Lower leg skin (tissue), 4 donors: ENCODE data around the gene KRT34. TPM values are rescaled to one million over a fixed set of nuclear protein-coding genes. Genes with fewer than 3 reads are reported as not detected.
A peak's percentile ranks its signal among the peaks of the same experiment; 100 is the strongest.

Experiments used
- DNase-seq, 2 donors: peaks; one replicate each; pipeline ENCODE4 v3.0.0-alpha.2; 2019; ENCODE audit warnings: low spot score in 2 of 2
- H3K4me3 ChIP-seq: fragments of 200-600 bp; sonication (generic); 2 replicates; pipeline ENCODE4 v1.5.1; 2017; ENCODE audit warnings: mild to moderate bottlenecking, low read depth; ENCODE audit not compliant: poor library complexity, severe bottlenecking
- CTCF ChIP-seq, 3 donors: fragments of 450-650 bp; IDR thresholded peaks; one replicate each; pipeline ENCODE4 v1.5.1; 2016; ENCODE audit warnings: antibody characterized with exemption in 3 of 3, mild to moderate bottlenecking in 3 of 3, moderate library complexity in 2 of 3
- POLR2A ChIP-seq, 2 donors: fragments of 450-650 bp; IDR thresholded peaks; one replicate each; pipeline ENCODE4 v1.6.1; 2016 to 2017; ENCODE audit warnings: antibody characterized with exemption in 2 of 2, mild to moderate bottlenecking in 1 of 2, moderate library complexity in 1 of 2
- WGBS, 2 donors: methylation state at CpG; one replicate each; pipeline ENCODE4 v1.1.5; 2018; 5-methylcytosine and 5-hydroxymethylcytosine counted together
- intact Hi-C: fragments of 100-400 bp; cut with DNase I; formaldehyde crosslinking; loops from one replicate; pipeline ENCODE4 v1.15.0; 2023; ENCODE audit warnings: low total_unique reads
- total RNA-seq, 4 donors: library from RNA; depleted of rRNA; stranded (reverse); fragments of >200 nt; gene quantifications; one replicate each; pipeline ENCODE4 v1.1.0, GENCODE V29; 2016

The KRT34 gene
- total RNA-seq, 4 donors from 2014 or later, result 0.72 to 143 (median 6.3) TPM

- no peak for TF ChIP-seq CTCF (IDR thresholded peaks at IDR 0.05)
- TF ChIP-seq POLR2A (IDR thresholded peaks at IDR 0.05), result no peak
- 40 to 67% methylated on average over 9 of the region's 9 CpGs for WGBS, 2 donors
- intact Hi-C loops, result no loop called here
- no peak overlapping the region for H3K4me3 ChIP-seq
- peak in 1 of 2 donors; percentile 27 for DNase-seq
Observed at GRCh38 chr17:41421116-41421515, 39.0 kb upstream of the KRT34 start.

GRCh38 chr17:41420134-41420533 is 38.0 kb upstream of the KRT34 start:
- TF ChIP-seq POLR2A (IDR thresholded peaks at IDR 0.05) (no peak), CTCF (IDR thresholded peaks at IDR 0.05) (no peak)
- no peak overlapping the region for H3K4me3 ChIP-seq
- DNase-seq, result no peak
- intact Hi-C loops, result no loop called here
- 50 to 51% methylated on average over 4 of the region's 4 CpGs for WGBS, 2 donors

GRCh38 chr17:41419716-41420115 is 37.6 kb upstream of the KRT34 start:
- TF ChIP-seq CTCF (IDR thresholded peaks at IDR 0.05) (no peak), POLR2A (IDR thresholded peaks at IDR 0.05) (no peak)
- DNase-seq, result peak in 1 of 2 donors; percentile 47
- intact Hi-C loops, result no loop called here
- no peak overlapping the region for H3K4me3 ChIP-seq
- 40 to 50% methylated on average over 3 to 4 of the region's 4 CpGs for WGBS, 2 donors

- no peak for DNase-seq
- intact Hi-C loops, result no loop called here
- no peak for TF ChIP-seq CTCF (IDR thresholded peaks at IDR 0.05)
- no peak for TF ChIP-seq POLR2A (IDR thresholded peaks at IDR 0.05)
- H3K4me3 ChIP-seq, result no peak overlapping the region
- 56 to 58% methylated on average over 7 of the region's 7 CpGs for WGBS, 2 donors
Observed at GRCh38 chr17:41418116-41418860, 36.2 kb upstream of the KRT34 start.

GRCh38 chr17:41417576-41418015 is 35.5 kb upstream of the KRT34 start:
- WGBS, 2 donors, result 32 to 33% methylated on average over 4 of the region's 4 CpGs
- no peak for DNase-seq
- H3K4me3 ChIP-seq, result no peak overlapping the region
- TF ChIP-seq CTCF (IDR thresholded peaks at IDR 0.05), result no peak
- no peak for TF ChIP-seq POLR2A (IDR thresholded peaks at IDR 0.05)
- intact Hi-C loops, result no loop called here

- TF ChIP-seq POLR2A (IDR thresholded peaks at IDR 0.05) (no peak), CTCF (IDR thresholded peaks at IDR 0.05) (no peak)
- H3K4me3 ChIP-seq, result no peak overlapping the region
- no peak for DNase-seq
- 95 to 97% methylated on average over 6 of the region's 6 CpGs for WGBS, 2 donors
- intact Hi-C loops, result no loop called here
Observed at GRCh38 chr17:41417127-41417526, 35.0 kb upstream of the KRT34 start.
